HepG2 (cell line): ENCODE results near the gene CCDC136. TPM values are rescaled to one million over a fixed set of nuclear protein-coding genes. Genes with fewer than 3 reads are reported as not detected.

Source experiments
- ATAC-seq: fragments of 200-7000 bp; cut with Tn5 transposase; 3 replicates; pipeline ENCODE4 v1.9.1; 2020; ENCODE audit warnings: mild to moderate bottlenecking, moderate library complexity
- BruUV-seq: library from RNA; stranded (reverse); fragments of 400-500 nt; replicated peaks from 2 replicates; lab custom pipeline; 2021; lab: Mats Ljungman, UMichigan
- CTCF ChIA-PET: fragments of 300-600 bp; formaldehyde crosslinking; extraction: SDS; loops from one replicate; lab custom pipeline; 2021; ENCODE audit warnings: low total read pairs, inconsistent platforms, low intra/inter-chr PET ratio; lab: Yijun Ruan, JAX
- POLR2A ChIA-PET: fragments of 350-600 bp; sonication (Branson Sonifier 250); formaldehyde crosslinking; loops from one replicate; lab custom pipeline; 2020; ENCODE audit warnings: antibody characterized with exemption, inconsistent platforms; lab: Yijun Ruan, JAX
- DNase-seq: peaks from one replicate; pipeline ENCODE4 v3.0.0-alpha.2; 2015; ENCODE audit warnings: low spot score
- FAIRE-seq: peaks from 3 replicates; lab custom pipeline; 2011; peaks lifted over from hg19 to GRCh38; lab: Jason Lieb, UNC
- H2AFZ ChIP-seq: one replicate; pipeline ENCODE4 v1.6.1; 2011; ENCODE audit warnings: low read length, inconsistent platforms
- H3K27ac ChIP-seq: fragments of 300-600 bp; 3 replicates; pipeline ENCODE4 v1.8.0; 2011; ENCODE audit warnings: mixed run types, mild to moderate bottlenecking, mixed read lengths, low read length, inconsistent platforms; ENCODE audit not compliant: insufficient read depth; ENCODE audit errors: extremely low read length
- H3K27me3 ChIP-seq, 2 experiments: fragments of 200-600 bp in 1 of 2; 2 replicates in 1 of 2; 3 replicates in 1 of 2; pipeline versions ENCODE4 v1.6.0 to v1.8.0; 2011; ENCODE audit warnings: low read length in 2 of 2, mild to moderate bottlenecking in 2 of 2, moderate library complexity in 2 of 2, inconsistent platforms in 1 of 2; ENCODE audit not compliant: insufficient read depth in 2 of 2, control insufficient read depth in 1 of 2
- H3K36me3 ChIP-seq, 2 experiments: fragments of 200-600 bp in 1 of 2; replicated peaks in 1 of 2; 2 replicates in 1 of 2; 3 replicates in 1 of 2; pipeline versions ENCODE4 v1.5.1 to v1.8.0; 2011; ENCODE audit warnings: low read length in 2 of 2, inconsistent platforms in 1 of 2; ENCODE audit not compliant: insufficient read depth in 2 of 2, control insufficient read depth in 1 of 2
- H3K4me1 ChIP-seq: 2 replicates; pipeline ENCODE4 v1.5.1; 2012; ENCODE audit warnings: low read length, inconsistent platforms; ENCODE audit not compliant: insufficient read depth
- H3K4me2 ChIP-seq: 2 replicates; pipeline ENCODE4 v1.6.0; 2011; ENCODE audit warnings: low read depth, low read length, inconsistent platforms
- H3K4me3 ChIP-seq, 3 experiments: fragments of 200-600 bp in 1 of 3; sonication (generic), shearing (Covaris generic) in 1 of 3; replicated peaks in 1 of 3; 2 replicates each; pipeline ENCODE4 v1.5.1; 2011 to 2016; ENCODE audit warnings: low read length in 3 of 3, inconsistent platforms in 2 of 3, low read depth in 2 of 3, mild to moderate bottlenecking in 2 of 3, control low read depth in 1 of 3, mixed read lengths in 1 of 3; ENCODE audit not compliant: insufficient read depth in 1 of 3
- H3K79me2 ChIP-seq: one replicate; pipeline ENCODE4 v1.6.1; 2011; ENCODE audit warnings: low read length, inconsistent platforms; ENCODE audit not compliant: insufficient read depth
- H3K9ac ChIP-seq: 2 replicates; pipeline ENCODE4 v1.6.0; 2011; ENCODE audit warnings: mild to moderate bottlenecking, low read depth, low read length, inconsistent platforms; ENCODE audit not compliant: insufficient read depth
- H3K9me3 ChIP-seq: 2 replicates; pipeline ENCODE4 v1.5.1; 2012; ENCODE audit warnings: mild to moderate bottlenecking, low read length
- H4K20me1 ChIP-seq: 2 replicates; pipeline ENCODE4 v1.6.0; 2011; ENCODE audit warnings: inconsistent platforms, mild to moderate bottlenecking, low read length, moderate library complexity; ENCODE audit not compliant: insufficient read depth
- BRCA1 ChIP-seq: sonication (generic); formaldehyde crosslinking; IDR thresholded peaks from 2 replicates; pipeline ENCODE4 v1.4.0; 2020; ENCODE audit warnings: missing genetic modification reagents
- CHD4 ChIP-seq: fragments of 200-600 bp; sonication (generic); IDR thresholded peaks from 2 replicates; pipeline ENCODE4 v1.7.0; 2017; ENCODE audit warnings: mild to moderate bottlenecking, low read length, borderline replicate concordance
- ESRRA ChIP-seq: sonication (generic); formaldehyde crosslinking; IDR thresholded peaks from 2 replicates; pipeline ENCODE4 v1.5.1; 2020; ENCODE audit warnings: mild to moderate bottlenecking, low read depth, missing genetic modification reagents
- FOXO1 ChIP-seq: sonication (generic); formaldehyde crosslinking; IDR thresholded peaks from 2 replicates; pipeline ENCODE4 v1.4.0; 2020; ENCODE audit warnings: missing genetic modification reagents
- HINFP ChIP-seq: sonication (generic); formaldehyde crosslinking; IDR thresholded peaks from 2 replicates; pipeline ENCODE4 v1.4.0; 2020; ENCODE audit warnings: low read depth, mild to moderate bottlenecking, missing genetic modification reagents
- MAFK ChIP-seq, 2 experiments: IDR thresholded peaks in 1 of 2; conservative IDR thresholded peaks in 1 of 2; 2 replicates each; pipeline ENCODE4 v1.6.1; 2011; ENCODE audit warnings: improper control_type of control experiment in 2 of 2, low read length in 2 of 2
- MAX ChIP-seq: IDR thresholded peaks from 2 replicates; pipeline ENCODE4 v1.6.1; 2012; ENCODE audit warnings: inconsistent platforms
- MXI1 ChIP-seq: IDR thresholded peaks from 3 replicates; pipeline ENCODE4 v1.6.1; 2012; ENCODE audit warnings: low read depth, low read length, inconsistent platforms, borderline replicate concordance
- RNF219 ChIP-seq: sonication (generic); formaldehyde crosslinking; IDR thresholded peaks from 2 replicates; pipeline ENCODE4 v1.5.0; 2020; ENCODE audit warnings: mild to moderate bottlenecking, missing genetic modification reagents
- USF2 ChIP-seq, 2 experiments: sonication (generic) in 1 of 2; formaldehyde crosslinking in 1 of 2; IDR thresholded peaks; 2 replicates each; pipeline versions ENCODE4 v1.5.1 to v1.6.1; 2011 to 2020; ENCODE audit warnings: borderline replicate concordance in 1 of 2, low read depth in 1 of 2, low read length in 1 of 2, mild to moderate bottlenecking in 1 of 2, missing genetic modification reagents in 1 of 2, moderate library complexity in 1 of 2
- ZNF354B ChIP-seq: sonication (generic); formaldehyde crosslinking; IDR thresholded peaks from 2 replicates; pipeline ENCODE4 v1.8.0; 2022; ENCODE audit warnings: mild to moderate bottlenecking, missing genetic modification reagents
- WGBS: methylation state at CpG from one replicate; pipeline ENCODE4 v1.1.6; 2017; ENCODE audit warnings: low lambda C conversion rate; 5-methylcytosine and 5-hydroxymethylcytosine counted together
- in situ Hi-C: cut with HindIII; loops from 2 replicates; pipeline ENCODE4 v1.10.0; 2017; ENCODE audit warnings: low pct_unique_long_range_greater_than_20kb; ENCODE audit not compliant: extremely low pct_ligation_motif_present
- intact Hi-C: fragments of 100-400 bp; cut with micrococcal nuclease; formaldehyde crosslinking; loops from one replicate; pipeline ENCODE4 v1.10.0; 2022; ENCODE audit not compliant: unreplicated experiment
- polyA plus RNA-seq, 8 experiments: library from polyadenylated mRNA; depleted of rRNA in 3 of 8; stranded (reverse) in 7 of 8; unstranded in 1 of 8; fragments of >200 nt; fragmentation: Illumina TruSeq in 4 of 8; extraction: Trizol in 4 of 8; gene quantifications; 2 replicates each; pipeline versions ENCODE4 v1.2.1 to v1.2.3, GENCODE V29; 2011 to 2016; ENCODE audit warnings: low read depth in 4 of 8, missing spikeins in 1 of 8, mixed read lengths in 1 of 8; ENCODE audit not compliant: insufficient read depth in 1 of 8
- total RNA-seq, 5 experiments: library from RNA; depleted of rRNA; stranded (reverse); fragments of >200 nt; fragmentation: Illumina TruSeq; extraction: Trizol; gene quantifications; 2 replicates each; pipeline ENCODE4 v1.2.3, GENCODE V29; 2016; ENCODE audit warnings: low read depth in 1 of 5
- TF ChIP-seq, protein P1 (sequence below): sonication (generic); formaldehyde crosslinking; IDR thresholded peaks from 2 replicates; pipeline ENCODE4 v1.4.0; 2020; ENCODE audit warnings: missing genetic modification reagents

Gene CCDC136
- total and polyA plus RNA-seq, 2 of the 13 experiments (the other 11 are each of a cell fraction or from before 2014, with no cell fraction given): 0.04 to 0.38 TPM

DNA sequence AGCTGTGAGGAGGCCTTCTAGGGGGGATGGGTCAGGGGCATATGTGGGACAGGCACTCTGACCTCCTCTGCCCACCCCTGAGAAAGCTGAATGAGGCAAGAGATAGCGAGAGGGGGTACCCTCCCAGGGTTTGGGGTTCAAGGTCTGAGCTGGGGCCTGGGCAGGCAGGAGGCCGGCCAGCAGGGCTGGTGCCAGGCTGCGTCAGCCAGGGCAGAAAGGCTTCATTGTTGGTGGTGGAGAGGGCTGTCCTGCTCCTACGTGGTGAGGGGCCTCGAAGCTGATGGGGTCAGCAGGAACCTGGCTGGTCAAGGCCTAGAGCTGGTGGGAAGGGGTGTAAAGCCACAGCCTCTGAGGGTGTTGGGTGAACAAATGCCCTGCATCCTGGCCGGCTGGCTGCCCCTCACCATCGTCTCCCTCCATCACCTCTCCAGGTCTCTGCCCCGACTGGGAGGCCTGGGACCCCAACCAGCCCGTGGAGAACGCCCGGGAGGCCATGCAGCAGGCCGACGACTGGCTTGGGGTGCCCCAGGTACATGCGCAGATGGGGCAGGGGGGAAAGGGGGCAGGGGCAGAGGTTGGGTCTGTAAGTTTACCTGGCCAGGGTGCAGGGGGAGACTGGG, 45.1 kb downstream of the CCDC136 start (continued):
- no peak for TF ChIP-seq BRCA1 (CRISPR knock-in tag)
- no peak for TF ChIP-seq MAX
- no peak for TF ChIP-seq USF2 (IDR thresholded peaks at IDR 0.05; ENCODE audit: low read depth, low read length)
- no peak for TF ChIP-seq USF2 (CRISPR knock-in tag; IDR thresholded peaks at IDR 0.05; ENCODE audit: borderline replicate concordance)
- no peak for TF ChIP-seq MAFK (conservative IDR thresholded peaks at IDR 0.05 in 1 of 2, IDR thresholded peaks at IDR 0.05 in 1 of 2; ENCODE audit: low read length in 2 of 2)
- no peak for TF ChIP-seq FOXO1 (CRISPR knock-in tag)
- no peak for TF ChIP-seq ZNF354B (CRISPR knock-in tag)
- TF ChIP-seq ESRRA (CRISPR knock-in tag): no peak
- no peak for TF ChIP-seq CHD4

DNA sequence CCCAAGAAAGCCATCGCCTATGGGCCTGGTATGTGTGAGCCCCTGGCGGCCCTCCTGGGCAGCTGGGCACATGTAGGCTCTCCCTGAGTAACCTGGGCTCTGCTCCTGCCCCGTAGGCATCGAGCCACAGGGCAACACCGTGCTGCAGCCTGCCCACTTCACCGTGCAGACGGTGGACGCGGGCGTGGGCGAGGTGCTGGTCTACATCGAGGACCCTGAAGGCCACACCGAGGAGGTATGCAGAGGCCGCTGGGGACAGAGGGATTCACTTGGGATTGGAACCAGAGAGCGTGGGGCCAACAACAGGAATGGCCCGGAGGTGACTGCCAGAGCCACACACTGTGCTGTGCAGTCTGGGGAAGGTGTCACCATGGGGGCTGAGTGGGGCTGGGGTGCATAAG, 45.8 kb downstream of the CCDC136 start:
- no peak for DNase-seq
- no peak overlapping the region for H3K4me2 ChIP-seq
- H3K79me2 ChIP-seq: no peaks in the 10 kb centered on the region
- no peak for FAIRE-seq
- H3K9ac ChIP-seq: no peak overlapping the region
- H3K36me3 ChIP-seq: no peaks in the 10 kb centered on the region
- in situ Hi-C loops (no loop called here), intact Hi-C loops (loop anchor here (5.0 kb wide), 1 partner anchor 35 kb away; no protein-coding TSS in a partner anchor)
- peaks cover 12% of the 10 kb centered on the region for H3K4me1 ChIP-seq
- peaks cover 4 to 19% of the 10 kb centered on the region in 2 experiments; a peak in 3 of 5 replicates for H3K27me3 ChIP-seq
- H3K27ac ChIP-seq: no peak overlapping the region
- CTCF ChIA-PET: no interaction called here
- H3K4me3 ChIP-seq: no peak overlapping the region
- H2AFZ ChIP-seq: no peak overlapping the region
- H3K9me3 ChIP-seq: no peaks in the 10 kb centered on the region
- BruUV-seq: no TSS peak
- H4K20me1 ChIP-seq: no peaks in the 10 kb centered on the region
- ATAC-seq: no peak
- POLR2A ChIA-PET: no interaction called here
- WGBS: 63% methylated on average over 8 of the region's 16 CpGs
- TF ChIP-seq MXI1: no peak
- no peak for TF ChIP-seq RNF219 (CRISPR knock-in tag)
- no peak for TF ChIP-seq HINFP
- TF ChIP-seq, protein P1, sequence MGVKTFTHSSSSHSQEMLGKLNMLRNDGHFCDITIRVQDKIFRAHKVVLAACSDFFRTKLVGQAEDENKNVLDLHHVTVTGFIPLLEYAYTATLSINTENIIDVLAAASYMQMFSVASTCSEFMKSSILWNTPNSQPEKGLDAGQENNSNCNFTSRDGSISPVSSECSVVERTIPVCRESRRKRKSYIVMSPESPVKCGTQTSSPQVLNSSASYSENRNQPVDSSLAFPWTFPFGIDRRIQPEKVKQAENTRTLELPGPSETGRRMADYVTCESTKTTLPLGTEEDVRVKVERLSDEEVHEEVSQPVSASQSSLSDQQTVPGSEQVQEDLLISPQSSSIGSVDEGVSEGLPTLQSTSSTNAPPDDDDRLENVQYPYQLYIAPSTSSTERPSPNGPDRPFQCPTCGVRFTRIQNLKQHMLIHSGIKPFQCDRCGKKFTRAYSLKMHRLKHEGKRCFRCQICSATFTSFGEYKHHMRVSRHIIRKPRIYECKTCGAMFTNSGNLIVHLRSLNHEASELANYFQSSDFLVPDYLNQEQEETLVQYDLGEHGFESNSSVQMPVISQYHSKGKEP (CRISPR knock-in tag): no peak
